ENCODE data around the gene SMARCC1.
"Not testable (repeated sequence)": the region's sequence is repeated elsewhere in the genome, so short reads cannot be mapped to it uniquely, and the experiment has no call there.

SMARCC1 gene

DNA sequence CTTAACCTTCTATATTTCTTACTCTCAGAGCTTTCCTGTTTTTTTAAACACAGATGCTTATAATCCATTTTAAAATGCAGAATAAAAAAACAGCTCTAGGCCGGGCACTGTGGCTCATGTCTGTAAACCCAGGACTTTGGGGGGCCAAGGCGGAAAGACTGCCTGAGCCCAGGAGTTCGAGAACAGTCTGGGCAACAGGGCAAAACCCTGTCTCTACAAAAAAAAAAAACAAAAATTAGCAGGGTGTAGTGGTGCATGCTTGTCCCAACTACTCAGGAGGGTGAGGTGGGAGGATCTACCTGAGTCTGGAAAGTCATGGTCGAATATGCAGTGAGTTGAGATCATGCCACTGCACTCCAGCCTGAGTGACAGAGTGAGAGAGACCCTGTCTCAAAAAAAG is 15.5 kb downstream of the SMARCC1 start:
- DNase-seq: no peak

DNA sequence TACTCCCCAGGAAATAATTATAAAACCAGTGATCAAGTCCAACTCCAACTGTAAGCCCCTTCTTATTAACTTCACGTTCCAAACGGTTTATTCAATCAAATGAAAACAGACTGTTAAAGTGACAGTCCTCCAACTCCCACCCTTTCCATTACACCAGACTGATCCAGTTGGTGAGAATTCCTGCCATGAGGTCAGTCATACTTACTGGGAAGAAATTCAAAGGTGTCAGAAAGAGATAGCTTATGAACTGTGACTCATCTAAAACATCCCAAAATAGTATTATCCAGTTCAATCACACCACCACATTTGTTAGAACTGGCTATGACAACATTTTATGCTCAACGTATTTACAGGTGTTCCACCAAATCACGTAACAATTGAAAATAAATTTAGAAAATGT is 19.5 kb downstream of the SMARCC1 start:
- no peak for DNase-seq

DNA sequence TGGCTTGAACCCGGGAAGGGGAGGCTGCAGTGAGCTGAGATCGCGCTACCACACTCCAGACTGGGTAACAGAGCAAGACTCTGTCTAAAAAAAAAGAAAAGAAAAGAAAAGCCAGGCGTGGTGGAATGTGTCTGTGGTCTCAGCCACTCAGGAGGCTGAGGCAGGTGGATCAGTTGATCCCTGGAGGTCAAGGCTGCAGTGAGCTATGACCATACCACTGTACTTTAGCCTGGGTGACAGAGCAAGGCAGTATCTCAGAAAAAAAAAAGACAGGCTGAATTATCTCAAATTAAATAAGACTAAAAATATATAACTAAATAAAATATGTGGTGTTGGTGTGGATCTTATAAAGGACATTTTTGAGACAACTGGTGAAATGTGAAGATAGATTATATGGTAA is 20.6 kb downstream of the SMARCC1 start:
- DNase-seq: no peak

DNA sequence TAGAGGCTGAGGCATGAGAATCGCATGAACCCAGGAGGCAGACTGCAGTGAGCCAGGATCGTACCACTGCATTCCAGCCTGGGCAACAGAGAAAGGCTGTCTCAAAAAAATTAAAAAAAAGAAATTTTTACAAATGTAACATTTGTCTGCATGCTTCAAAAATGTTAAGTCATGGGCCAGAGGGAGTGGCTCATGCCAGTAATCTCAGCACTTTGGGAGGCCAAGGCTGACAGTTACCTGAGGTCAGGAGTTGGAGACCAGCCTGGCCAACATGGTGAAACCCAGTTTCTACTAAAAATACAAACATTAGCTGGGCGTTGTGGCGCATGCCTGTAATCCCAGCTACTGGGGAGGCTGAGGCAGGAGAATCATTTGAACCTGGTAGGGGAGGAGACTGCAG is 21.5 kb downstream of the SMARCC1 start:
- DNase-seq: not testable (repeated sequence)

DNA sequence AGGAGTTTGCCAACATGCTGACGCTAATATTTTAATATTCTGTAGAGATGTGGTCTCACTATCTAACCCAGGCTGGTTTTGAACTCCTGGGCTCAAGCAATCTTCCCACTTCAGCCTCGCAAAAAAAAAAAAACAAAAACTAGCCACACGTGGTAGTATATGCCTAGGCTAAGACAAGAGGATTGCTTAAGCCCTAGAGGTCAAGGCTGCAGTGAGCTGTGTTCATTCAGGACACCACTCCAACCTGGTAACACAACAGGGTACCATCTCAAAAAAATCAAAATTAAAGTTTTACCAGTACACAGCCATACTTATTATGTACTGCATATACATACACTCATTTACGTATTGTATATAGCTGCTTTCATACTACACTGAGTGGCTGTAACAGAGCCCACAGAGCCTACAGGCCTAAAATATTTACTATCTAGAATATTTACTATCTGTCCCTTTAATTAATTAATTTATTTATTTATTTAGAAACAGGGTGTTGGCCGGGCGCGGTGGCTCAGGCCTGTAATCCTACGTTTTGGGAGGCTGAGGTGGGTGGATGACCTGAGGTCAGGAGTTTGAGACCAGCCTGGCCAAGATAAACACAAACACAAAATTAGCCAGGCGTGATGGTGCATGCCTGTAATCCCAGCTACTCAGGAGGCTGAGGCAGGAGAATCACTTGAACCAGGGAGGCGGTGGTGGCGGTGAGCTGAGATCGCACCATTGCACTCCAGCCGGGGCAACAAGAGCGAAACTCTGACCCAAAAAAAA is 23.2 kb downstream of the SMARCC1 start:
- DNase-seq: no peak

DNA sequence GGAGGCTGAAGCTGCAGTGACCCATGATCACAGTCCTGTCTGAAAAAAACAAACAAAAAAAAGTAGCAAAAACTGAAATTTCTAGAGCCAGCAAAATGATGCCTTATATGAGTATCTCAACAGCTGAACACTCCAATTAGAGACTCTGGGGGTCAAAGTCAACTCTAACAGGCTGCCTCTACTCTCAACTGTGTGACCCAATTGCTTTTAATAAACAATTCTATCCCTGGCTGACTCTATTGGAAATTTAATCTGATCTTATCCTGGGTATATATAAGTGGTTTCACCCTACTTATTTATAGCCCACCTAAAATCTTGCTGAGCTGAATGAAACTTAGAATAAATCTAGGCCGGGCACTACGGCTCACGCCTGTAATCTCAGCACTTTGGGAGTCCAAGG is 29.0 kb downstream of the SMARCC1 start:
- DNase-seq: no peak

DNA sequence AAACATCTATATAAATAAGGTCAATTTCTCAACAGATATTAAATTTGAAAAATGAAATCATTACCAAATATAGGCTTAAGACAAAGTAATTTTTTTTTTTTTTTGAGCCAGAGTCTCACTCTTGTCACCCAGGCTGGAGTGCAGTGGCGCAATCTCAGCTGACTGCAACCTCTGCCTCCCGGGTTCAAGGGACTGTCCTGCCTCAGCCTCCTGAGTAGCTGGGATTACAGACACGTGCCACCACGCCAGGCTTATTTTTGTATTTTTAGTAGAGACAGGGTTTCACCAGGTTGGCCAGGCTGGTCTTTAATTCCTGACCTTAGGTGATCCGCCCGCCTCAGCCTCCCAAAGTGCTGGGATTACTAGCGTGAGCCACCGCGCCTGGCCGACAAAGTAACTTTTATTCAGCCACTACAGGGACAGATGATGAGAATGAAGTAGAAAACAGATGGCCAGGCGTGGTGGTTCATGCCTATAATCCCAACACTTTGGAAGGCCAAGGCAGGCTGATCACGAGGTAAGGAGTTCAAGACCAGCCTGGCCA is 30.8 kb downstream of the SMARCC1 start:
- DNase-seq: not testable (repeated sequence)

DNA sequence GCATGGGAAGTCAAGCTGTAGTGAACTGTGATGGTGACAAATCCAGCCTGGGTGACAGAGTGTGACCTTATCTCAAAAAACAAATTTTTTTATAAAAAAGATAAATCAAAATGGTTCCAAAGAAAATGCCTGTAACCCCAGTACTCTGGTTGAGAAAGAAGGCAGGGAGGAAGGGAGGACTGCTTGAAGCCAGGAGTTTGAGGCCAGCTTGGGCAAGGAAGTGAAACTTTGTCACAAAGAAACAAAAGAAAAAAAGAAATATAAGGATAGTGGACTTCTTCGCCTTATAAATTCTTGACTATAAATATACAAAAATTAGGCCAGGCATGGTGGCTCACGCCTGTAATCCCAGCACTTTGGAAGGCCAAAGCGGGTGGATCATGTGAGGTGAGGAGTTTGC is 34.1 kb downstream of the SMARCC1 start:
- DNase-seq: no peak

DNA sequence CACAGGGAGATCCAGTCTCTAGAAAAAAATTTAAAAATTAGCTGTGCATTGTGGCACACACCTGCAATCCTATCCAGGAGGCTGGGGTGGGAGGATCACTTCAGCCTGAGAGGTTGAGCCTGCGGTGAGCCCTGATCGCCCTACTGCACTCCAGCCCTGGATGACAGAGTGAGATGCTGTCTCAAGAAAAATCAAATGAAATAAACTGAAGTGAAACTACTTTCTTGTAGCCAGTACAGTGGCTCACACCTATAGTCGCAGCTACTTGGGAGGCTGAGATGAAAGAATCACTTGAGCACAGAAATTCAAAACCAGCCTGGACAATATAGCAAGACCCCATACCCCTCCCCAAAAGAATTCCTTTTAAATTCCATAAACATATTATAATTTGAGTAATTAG is 35.4 kb downstream of the SMARCC1 start:
- no peak for DNase-seq

DNA sequence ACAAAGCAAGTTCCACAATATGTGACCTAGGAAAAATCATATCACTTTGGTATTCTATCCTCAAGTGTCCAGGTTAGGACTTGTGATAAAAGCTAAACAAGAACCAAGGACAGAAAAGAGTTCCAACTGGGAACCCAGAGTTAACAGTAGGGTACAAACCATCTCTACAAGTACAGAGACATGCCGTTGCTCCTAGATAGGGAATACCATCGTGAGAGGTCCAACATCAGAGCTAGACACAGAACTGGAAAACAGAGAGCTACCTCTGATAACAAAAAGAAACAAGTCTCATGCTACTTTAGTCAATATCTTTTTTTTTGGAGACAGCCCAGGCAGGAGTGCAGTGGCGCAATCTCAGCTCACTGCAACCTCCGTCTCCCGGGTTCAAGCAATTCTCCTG is 37.8 kb downstream of the SMARCC1 start:
- DNase-seq: no peak

DNA sequence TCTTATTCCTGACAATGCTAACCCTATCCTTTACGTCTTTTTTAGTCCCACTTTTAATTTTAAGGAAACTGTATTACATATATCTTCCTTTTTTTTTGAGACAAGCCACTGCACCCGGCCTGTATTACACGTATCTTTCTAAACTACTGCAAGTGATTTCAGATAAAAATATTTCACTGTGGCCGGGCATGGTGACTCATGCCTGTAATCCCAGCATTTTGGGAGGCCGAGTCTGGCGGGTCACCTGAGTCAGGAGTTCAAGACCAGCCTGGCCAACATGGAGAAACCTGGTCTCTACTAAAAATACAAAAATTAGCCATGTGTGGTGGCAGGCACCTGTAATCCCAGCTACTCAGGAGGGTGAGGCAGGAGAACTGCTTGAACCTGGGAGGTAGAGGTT is 38.3 kb downstream of the SMARCC1 start:
- peak; percentile 17 to 20 for DNase-seq

DNA sequence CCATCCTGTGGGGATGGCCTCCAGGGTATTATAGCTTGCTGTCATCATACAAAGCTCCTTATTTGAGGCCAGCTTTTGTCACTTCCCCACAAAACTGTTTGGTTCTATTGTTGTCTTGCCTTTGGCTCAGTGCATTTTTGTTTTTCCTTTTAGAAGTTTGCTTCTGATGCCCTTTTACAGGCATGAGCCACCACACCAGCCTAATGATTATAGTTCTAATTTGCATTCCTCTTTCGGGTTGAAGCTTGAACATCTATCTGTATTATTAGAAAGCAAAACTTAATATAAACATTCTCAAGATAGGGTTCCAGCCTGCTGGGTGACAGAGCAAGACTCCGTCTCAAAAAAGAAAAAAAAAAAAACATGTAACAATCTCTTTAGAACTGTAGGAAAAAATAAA is 39.8 kb downstream of the SMARCC1 start:
- DNase-seq: no peak

DNA sequence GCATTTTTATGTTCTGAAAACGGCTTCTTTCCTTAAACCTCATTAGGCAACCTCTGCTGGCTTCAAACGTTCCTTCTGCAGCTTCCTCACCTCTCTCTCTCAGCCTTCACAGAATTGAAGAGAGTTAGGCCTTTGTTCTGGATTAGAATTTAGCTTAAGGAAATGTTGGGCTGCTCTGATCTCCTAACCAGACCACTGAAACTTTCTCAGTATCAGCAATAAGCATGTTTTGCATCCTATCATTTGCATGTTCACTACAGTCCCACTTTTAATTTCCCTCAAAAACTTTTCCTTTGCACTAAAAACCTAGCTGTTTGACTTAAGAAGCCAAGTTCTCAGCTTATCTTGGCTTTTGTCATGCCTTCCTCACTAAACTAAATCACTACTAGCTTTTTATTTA is 49.5 kb downstream of the SMARCC1 start:
- no peak for DNase-seq

DNA sequence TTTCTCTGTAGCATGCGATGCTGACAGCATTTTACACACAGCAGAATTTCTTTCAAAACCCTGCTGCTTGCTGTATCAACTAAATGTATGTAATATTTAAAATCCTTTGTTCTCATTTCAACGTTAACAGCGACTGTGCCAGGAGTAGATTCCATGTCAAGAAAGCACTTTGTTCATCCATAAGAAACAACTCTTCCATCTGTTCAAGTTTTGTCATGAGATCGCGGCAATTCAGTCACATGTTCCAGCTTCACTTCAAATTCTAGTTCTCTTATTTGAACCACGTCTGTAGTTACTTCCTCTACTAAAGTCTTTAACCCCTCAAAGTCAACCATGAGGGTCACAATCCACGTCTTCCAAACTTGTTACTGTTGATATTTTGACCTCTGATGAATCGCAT is 50.6 kb downstream of the SMARCC1 start:
- no peak for DNase-seq

DNA sequence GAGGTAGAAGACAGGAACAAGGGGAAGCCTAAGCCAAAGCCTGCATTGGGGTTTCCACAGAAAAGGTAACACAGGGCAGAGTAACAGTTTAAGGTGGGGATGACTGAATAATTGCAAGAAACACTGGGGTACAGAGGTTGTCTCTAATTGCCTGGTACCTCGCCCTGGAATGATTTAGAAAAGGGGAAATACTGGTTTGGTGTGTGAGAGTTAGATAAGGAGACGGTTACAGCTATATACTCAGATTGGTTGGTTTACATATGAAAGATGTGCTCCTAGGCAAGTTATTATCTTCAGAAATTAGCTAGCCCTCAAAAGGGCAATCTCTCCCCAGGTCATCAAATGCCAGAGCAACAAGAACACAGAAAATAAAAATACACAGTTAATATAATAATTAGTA is 58.8 kb downstream of the SMARCC1 start:
- no peak for DNase-seq

DNA sequence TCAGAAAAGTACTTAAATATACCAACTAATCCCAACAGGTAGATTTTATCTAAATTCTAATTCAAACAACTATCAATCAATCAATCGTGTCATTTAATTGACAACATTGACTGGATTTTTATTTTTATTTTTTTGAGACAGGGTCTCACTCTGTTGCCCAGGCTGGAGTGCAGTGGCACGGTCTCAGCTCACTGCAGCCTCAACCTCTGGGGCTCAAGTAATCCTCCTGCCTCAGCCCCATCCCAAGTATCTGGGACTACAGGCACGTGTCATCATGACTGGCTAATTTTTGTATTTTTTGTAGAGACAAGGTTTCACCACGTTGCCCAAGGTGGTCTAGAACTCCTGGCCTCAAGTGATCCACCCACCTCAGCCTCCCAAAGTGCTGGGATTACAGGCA is 64.2 kb downstream of the SMARCC1 start:
- DNase-seq: not testable (repeated sequence)

DNA sequence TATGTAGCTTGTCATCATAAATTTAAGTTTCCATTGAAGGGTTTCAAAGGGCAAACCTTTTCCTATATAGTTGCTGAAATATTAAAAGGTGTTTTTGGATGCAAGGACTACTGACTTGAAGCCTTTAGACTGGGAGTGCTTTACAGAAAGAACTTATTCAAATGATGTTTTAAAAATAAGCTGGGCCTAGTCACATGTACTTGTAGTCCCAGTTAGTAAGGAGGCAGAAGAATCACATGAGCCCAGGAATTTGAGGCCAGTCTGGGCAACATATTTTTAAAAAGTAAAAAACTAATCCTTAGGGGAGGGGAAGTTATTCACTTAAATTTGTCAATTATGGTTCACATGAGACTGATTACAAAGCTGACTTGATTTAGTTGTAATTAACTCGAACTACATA is 65.0 kb downstream of the SMARCC1 start:
- DNase-seq: no peak

DNA sequence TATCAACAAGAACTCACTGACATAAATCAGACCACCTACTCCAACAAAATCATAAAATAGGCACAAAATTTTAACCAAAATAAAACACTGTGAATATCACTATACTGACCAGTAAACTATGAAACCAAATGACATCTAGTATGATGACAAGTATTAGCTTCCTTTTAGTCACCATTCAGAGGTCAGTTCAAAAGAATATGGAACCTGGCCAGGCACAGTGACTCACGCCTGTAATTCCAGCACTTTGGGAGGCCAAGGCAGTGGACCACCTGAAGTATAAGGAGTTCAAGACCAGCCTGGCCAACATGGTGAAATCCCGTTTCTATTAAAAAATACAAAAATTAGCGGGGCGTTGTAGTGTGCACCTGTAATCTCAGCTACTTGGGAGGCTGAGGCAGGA is 65.8 kb downstream of the SMARCC1 start:
- DNase-seq: no peak

DNA sequence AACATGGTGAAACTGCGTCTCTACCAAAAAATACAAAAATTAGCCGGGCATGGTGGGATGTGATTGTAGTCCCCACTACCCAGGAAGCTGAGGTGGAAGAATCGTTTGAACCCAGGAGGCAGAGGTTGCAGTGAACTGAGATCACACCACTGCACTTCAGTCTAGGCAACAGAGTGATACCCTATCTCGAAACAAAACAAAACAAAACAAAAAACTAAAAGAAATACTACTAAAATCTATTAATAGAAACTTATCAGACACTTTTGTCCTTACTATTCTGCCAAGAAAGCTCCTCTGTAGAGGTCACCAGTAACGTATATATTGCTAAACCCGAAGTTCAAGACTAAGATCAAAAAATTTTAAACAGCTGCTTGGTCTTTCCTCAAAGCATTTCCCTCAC is 67.1 kb downstream of the SMARCC1 start:
- DNase-seq: no peak

DNA sequence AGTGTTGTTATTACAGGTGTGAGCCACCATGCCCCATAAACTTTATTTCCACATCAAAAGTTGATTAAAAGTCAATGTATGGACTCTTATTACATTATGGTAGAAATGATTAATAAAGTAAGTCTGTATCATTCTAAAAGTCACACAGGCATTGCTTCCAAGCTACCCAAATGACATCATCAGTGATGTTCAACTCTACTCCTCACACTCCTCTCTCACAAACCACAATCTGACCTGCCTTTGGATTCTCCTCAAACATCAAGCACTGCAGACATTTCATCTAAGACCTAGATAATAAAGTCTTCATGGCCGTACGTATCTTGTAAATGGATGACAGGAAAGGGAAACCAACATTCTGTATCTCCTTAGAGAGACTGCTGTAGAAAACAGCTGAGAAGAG is 68.0 kb downstream of the SMARCC1 start:
- no peak for DNase-seq

DNA sequence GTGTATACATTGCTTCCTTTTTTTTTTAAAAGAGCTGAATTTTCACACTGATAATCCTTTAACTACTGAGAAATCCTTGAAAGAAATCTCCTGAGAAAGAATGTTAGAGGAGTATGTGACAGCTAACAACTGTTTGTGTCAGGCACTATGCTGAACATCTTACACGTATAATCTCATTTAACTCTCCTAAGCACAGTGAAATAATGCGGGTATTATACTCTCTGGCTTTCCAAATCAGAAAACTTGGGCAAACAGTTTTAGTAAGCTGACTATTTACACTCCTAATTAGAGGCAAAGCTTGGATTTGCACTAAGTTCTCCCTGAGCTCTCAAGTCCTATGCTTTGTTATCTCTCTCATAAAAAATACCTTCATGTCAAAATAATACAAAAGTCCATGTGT is 69.3 kb downstream of the SMARCC1 start:
- no peak for DNase-seq

DNA sequence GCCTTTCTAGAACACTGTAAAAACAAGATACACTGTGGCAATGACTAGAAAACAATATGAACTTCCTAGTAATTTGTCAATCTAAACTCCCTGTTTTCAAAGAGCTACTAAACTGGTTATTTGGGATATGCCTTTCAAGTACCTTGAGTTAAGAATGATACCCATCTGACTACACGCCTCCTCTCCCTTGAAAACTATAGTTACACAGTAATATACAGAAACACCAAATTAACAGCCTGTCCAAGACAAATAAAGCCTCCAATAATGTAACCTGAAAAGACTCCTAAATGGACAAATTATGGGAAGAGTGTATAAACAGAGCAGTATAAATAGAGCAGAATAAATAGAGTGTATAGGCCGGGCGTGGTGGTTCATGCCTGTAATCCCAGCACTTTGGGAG is 70.1 kb downstream of the SMARCC1 start:
- DNase-seq: no peak

DNA sequence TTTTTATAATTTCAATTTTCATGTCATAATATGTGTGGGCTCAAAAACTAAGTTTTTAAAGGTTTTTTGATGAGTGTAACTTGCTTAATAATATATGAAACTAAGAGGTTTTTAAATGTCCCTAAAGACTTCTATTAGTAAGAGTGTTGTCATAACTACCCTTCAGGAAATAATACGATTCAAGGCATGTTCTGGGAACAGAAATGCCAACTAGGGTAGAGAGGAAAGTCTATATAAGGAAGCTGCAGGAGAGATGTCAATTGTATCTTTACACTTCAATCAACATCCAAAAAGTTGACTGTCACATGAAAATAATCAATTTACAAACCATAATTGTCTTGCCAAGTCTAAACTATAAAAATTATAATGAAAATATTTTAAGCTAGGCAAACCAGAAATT is 76.3 kb downstream of the SMARCC1 start:
- DNase-seq: no peak

DNA sequence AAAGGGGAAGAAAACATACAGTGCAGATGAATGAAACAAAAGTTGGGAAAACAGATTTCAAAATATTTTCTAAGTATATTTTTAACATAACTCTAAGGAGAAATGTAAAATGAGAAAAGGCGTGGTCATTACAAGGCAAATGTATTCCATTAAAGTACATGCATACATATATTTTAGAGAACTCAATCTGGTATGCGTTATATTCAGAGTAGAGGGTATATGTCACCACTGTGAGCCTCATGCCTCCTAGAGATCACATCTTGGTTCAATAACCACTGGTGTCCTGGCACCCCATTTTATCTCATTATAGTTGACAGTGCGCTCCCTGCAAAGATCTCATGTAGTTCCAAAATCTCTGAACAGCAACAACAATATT is 77.5 kb downstream of the SMARCC1 start:
- no peak for DNase-seq

DNA sequence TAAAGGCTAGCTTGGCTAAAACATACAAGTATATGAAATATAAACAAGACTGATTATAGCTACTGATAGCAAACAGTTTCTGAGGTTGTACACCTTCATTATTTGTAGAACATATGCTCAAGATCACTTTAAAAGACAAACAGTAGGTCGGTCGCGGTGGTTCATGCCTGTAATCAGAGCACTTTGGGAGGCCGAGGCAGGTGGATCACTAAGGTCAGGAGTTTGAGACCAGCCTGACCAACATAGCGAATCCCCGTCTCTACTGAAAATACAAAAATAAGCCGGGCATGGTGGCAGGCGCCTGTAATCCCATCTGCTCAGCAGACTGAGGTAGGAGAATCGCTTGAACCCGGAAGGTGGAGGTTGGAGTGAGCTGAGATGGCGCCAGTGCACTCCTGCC is 80.3 kb downstream of the SMARCC1 start:
- no peak for DNase-seq
